Common myeloid progenitor, CD34-positive (primary cell): ENCODE results near the gene GPR17. TPM values are rescaled to one million over a fixed set of nuclear protein-coding genes. Genes with fewer than 3 reads are reported as not detected.

ENCODE experiments used
- CTCF ChIA-PET: fragments of 350-600 bp; sonication (Branson Sonifier 250); formaldehyde crosslinking; loops from one replicate; lab custom pipeline; 2021; ENCODE audit warnings: antibody characterized with exemption; lab: Charles Lee
- POLR2A ChIA-PET: fragments of 350-600 bp; sonication (Branson Sonifier 250); formaldehyde crosslinking; loops from one replicate; lab custom pipeline; 2021; ENCODE audit warnings: antibody characterized with exemption; lab: Charles Lee
- DNase-seq, 3 donors: peaks; one replicate each; pipeline versions ENCODE4 v3.0.0 to v3.0.0-alpha.2; 2013
- H3K27ac ChIP-seq, 2 experiments: 1 replicate in 1 of 2; 2 replicates in 1 of 2; pipeline ENCODE4 v1.7.0; 2013; ENCODE audit warnings: inconsistent platforms in 2 of 2, low read length in 2 of 2, mild to moderate bottlenecking in 2 of 2, low read depth in 1 of 2, moderate library complexity in 1 of 2; ENCODE audit not compliant: severe bottlenecking in 2 of 2, insufficient read depth in 1 of 2, poor library complexity in 1 of 2
- H3K27me3 ChIP-seq, 5 experiments: replicated peaks in 2 of 5; 1 replicate in 3 of 5; 2 replicates in 2 of 5; pipeline versions ENCODE4 v1.6.1 to v1.7.0; 2013; ENCODE audit warnings: low read length in 4 of 5, mild to moderate bottlenecking in 2 of 5, moderate library complexity in 2 of 5, inconsistent platforms in 1 of 5; ENCODE audit not compliant: insufficient read depth in 5 of 5, control insufficient read depth in 4 of 5
- H3K36me3 ChIP-seq, 4 experiments: 1 replicate in 2 of 4; 2 replicates in 2 of 4; pipeline versions ENCODE4 v1.6.1 to v1.7.0; 2013; ENCODE audit warnings: low read length in 3 of 4, control low read depth in 1 of 4, mild to moderate bottlenecking in 1 of 4; ENCODE audit not compliant: control insufficient read depth in 4 of 4, insufficient read depth in 4 of 4
- H3K4me1 ChIP-seq, 4 experiments: 1 replicate in 3 of 4; 2 replicates in 1 of 4; pipeline versions ENCODE4 v1.6.1 to v1.7.1; 2013; ENCODE audit warnings: low read length in 3 of 4, mild to moderate bottlenecking in 3 of 4, control low read depth in 1 of 4, inconsistent platforms in 1 of 4, moderate library complexity in 1 of 4; ENCODE audit not compliant: control insufficient read depth in 4 of 4, insufficient read depth in 4 of 4; ENCODE audit errors: control extremely low read depth in 1 of 4
- H3K4me3 ChIP-seq, 7 experiments: 1 replicate in 4 of 7; 2 replicates in 3 of 7; pipeline versions ENCODE4 v1.5.1 to v1.7.0; 2013; ENCODE audit warnings: mild to moderate bottlenecking in 7 of 7, low read length in 6 of 7, moderate library complexity in 6 of 7, inconsistent platforms in 2 of 7, low read depth in 2 of 7, control low read depth in 1 of 7; ENCODE audit not compliant: insufficient read depth in 4 of 7, control insufficient read depth in 1 of 7; ENCODE audit errors: extremely low read depth in 1 of 7
- H3K9me3 ChIP-seq, 5 experiments: 1 replicate in 4 of 5; 2 replicates in 1 of 5; pipeline versions ENCODE4 v1.6.1 to v1.7.1; 2013; ENCODE audit warnings: low read length in 4 of 5, mild to moderate bottlenecking in 2 of 5, inconsistent platforms in 1 of 5, low read depth in 1 of 5, moderate library complexity in 1 of 5; ENCODE audit not compliant: control insufficient read depth in 4 of 5, insufficient read depth in 2 of 5; ENCODE audit errors: control extremely low read depth in 1 of 5
- WGBS: methylation state at CpG from one replicate; pipeline ENCODE4 v1.1.5; 2013; ENCODE audit not compliant: insufficient coverage; 5-methylcytosine and 5-hydroxymethylcytosine counted together
- polyA plus RNA-seq: library from polyadenylated mRNA; unstranded; fragments of 120-200 nt; gene quantifications from one replicate; pipeline ENCODE4 v1.2.1, GENCODE V29; 2013

The GPR17 gene, protein sequence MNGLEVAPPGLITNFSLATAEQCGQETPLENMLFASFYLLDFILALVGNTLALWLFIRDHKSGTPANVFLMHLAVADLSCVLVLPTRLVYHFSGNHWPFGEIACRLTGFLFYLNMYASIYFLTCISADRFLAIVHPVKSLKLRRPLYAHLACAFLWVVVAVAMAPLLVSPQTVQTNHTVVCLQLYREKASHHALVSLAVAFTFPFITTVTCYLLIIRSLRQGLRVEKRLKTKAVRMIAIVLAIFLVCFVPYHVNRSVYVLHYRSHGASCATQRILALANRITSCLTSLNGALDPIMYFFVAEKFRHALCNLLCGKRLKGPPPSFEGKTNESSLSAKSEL
- not detected for polyA plus RNA-seq

DNA sequence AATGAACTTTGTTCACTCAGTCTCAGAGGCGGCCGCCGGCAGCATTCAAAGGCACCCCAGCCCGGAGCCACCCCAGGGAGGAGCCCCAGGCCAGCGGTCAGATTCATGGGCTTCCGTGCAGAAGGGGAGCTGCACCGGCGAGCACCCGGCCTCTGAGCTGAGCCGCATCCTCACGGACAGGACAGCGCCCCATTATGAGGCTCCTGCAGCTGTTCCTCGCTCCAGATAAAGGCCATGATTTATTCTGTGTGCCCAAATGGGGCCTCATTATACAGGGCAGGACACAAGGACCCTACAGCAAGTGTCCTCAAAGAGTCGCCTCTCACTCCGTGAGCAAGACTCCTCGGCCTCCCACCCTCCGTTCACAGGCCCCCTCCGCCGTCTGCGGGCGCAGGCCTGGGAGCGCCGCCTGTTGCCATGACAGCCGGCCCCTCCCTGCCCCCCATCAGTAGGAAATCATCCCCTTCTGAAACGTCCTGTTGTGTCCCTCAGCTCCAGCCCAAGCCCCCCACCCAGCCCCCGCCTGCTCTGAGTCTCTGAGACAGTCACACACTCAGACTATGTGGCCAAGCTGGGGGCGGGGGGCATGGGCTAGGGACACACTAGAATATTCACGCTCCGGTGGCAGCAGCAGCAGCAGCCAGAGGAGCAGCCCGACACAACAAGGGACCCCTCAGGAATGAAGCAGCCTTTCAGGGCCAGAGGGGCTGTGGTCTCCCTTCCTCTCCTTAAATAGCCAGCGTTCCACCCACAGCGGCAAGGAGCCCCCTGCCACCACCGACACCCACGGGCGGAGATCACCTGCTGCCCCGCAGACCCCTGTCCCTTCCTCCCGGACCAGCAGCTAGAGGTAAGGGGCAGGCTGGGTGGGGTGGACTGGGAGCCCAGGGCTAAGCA, at the start of gene GPR17:
Gene GPR17 (plus strand): TSS at position 759 of the 897 bp plus-strand sequence. CDS start 4,583 bp downstream, outside the sequence.
- Histone ChIP-seq H3K4me1 (peaks cover 0 to 42% (median 34%) of the 10 kb centered on the region in 4 experiments), H3K36me3 (no peaks in the 10 kb centered on the region), H3K27ac (no peak within 1 kb of the TSS), H3K27me3 (no peaks in the 10 kb centered on the region), H3K9me3 (no peaks in the 10 kb centered on the region), H3K4me3 (no peak within 1 kb of the TSS)
- ChIA-PET CTCF (interaction anchor here (1.0 to 1.2 kb wide), 3 partner anchors 14 to 55 kb away, joined by 3 to 4 read pairs (median 3); no protein-coding TSS in a partner anchor), POLR2A (no interaction called here)
- 97% methylated on average over 30 of the region's 37 CpGs for WGBS
- DNase-seq, result no peak

DNA sequence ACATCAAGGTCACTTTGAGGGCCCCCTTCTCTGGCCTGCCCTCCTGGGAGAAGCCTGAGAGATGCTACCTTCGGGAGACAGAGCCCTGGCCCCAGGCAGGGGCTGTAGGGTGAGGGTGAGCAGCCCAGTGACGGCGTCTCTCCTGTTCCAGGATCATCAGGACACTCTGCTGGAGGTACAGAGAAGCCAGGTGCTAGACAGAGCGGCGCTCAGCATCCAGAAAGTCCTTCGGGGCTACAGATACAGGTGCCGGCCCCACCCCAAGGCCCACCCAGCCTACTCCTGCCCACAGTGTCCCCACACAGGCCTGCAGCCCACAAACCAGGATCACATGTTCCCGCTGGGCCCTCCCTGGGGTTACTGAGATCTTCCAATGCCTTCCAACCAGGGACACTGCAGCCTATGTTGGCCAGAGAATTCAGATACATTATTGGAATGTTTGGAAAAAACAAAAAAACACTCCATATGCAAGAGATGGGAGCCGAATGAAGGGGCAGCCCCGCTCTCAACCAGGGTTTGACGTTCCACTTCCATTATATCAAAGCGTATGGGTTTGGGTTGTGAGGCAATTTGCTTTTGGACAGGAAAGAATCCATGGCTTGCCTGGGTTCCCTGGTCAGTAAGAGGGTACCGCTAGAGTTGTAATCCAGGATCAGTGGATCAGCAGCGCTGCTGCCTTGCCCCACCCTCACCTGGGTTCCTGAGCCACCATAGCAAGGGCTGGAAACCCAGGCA, 49.5 kb upstream of the GPR17 start:
- DNase-seq, result no peak
- no peak overlapping the region for H3K4me3 ChIP-seq
- POLR2A ChIA-PET, result no interaction called here
- no peaks in the 10 kb centered on the region for H3K27me3 ChIP-seq
- no peaks in the 10 kb centered on the region for H3K4me1 ChIP-seq
- H3K9me3 ChIP-seq, result no peaks in the 10 kb centered on the region
- WGBS, result 95% methylated on average over 14 of the region's 14 CpGs
- CTCF ChIA-PET, result no interaction called here
- H3K36me3 ChIP-seq, result no peaks in the 10 kb centered on the region
- no peak overlapping the region for H3K27ac ChIP-seq

DNA sequence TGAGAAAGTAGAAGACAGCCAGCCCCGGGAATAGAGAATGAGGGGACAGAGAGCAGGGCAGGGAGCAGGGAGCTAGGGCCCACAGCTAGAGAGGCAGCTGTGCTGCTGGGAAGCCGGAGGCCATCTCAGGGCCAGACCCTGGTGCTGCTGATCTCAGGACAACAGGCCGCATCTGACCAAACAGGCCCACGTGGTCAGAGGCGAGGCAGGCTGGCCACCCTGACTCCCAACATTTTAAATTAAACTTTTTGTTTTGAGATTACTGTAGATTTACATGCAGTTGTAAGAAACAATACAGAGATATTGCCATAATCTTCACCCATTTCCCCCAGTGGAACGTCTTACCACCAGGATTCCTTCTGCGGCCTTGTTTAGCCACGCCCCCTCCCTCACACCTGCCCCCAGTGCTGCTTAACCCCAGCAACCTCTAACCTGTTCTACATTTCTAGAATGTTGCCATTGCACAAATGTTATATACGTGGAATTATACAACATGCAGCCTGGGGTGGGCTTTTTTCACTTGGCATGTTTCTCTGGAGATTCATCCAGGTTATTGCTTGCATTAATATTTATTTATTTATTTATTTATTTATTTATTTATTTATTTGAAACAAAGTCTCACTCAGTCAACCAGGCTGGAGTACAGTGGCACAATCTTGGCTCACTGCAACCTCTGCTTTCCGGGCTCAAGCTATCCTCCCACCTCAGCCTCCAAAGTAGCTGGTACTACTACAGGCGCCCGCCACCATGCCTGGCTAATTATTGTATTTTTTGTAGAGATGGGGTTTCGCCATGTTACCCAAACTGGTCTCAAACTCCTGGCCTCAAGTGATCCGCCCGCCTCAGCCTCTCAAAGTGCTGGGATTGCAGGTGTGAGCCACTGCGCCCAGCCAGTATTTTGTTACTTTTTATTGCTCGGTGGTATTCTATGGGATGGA, 48.6 kb upstream of the GPR17 start:
- H3K4me3 ChIP-seq, result no peak overlapping the region
- CTCF ChIA-PET, result interaction anchor here (1.1 kb wide), 1 partner anchor 21 kb away, joined by 3 read pairs; no protein-coding TSS in a partner anchor

DNA sequence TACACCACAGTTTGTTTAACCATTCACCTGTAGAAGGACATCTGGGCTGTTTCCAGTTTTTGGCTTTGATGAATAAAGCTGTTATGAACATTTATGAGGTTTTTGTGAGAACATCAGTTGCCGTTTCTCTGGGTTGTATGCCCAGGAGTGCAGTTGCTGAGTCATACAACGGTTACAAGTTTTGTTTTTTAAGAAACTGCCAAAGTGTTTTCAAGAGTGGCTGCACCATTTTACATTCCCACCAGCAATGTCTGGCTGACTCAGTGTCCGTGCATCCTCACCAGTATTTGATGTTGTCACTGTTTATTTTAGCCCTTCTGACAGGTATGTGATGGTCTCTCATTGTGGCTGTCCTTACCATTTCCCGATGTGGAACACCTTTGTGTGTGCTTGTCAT, 48.0 kb upstream of the GPR17 start:
- Histone ChIP-seq H3K4me3 (no peak overlapping the region), H3K27me3 (no peaks in the 10 kb centered on the region), H3K27ac (no peak overlapping the region), H3K36me3 (no peaks in the 10 kb centered on the region), H3K9me3 (peaks cover 0 to 5% (median 1%) of the 10 kb centered on the region in 5 experiments), H3K4me1 (no peaks in the 10 kb centered on the region)
- POLR2A ChIA-PET, result interaction anchor here (0.6 kb wide), 1 partner anchor 373 kb away, joined by 4 read pairs; no protein-coding TSS in a partner anchor
- CTCF ChIA-PET, result interaction anchor here (0.6 to 1.1 kb wide), 2 partner anchors 20 to 114 kb away, joined by 3 read pairs; no protein-coding TSS in a partner anchor
- 89% methylated on average over 3 of the region's 4 CpGs for WGBS
- DNase-seq, result no peak

More for the DNA sequence above, 48.6 kb upstream of the GPR17 start:
- WGBS, result over 99% methylated on average over 13 of the region's 17 CpGs
- DNase-seq, result no peak
- Histone ChIP-seq H3K9me3 (peaks cover 0 to under 1% (median 0%) of the 10 kb centered on the region in 5 experiments), H3K36me3 (no peaks in the 10 kb centered on the region), H3K27ac (no peak overlapping the region), H3K4me1 (no peaks in the 10 kb centered on the region), H3K27me3 (no peaks in the 10 kb centered on the region)
- POLR2A ChIA-PET, result interaction anchor here (0.6 kb wide), 1 partner anchor 374 kb away, joined by 4 read pairs; no protein-coding TSS in a partner anchor

DNA sequence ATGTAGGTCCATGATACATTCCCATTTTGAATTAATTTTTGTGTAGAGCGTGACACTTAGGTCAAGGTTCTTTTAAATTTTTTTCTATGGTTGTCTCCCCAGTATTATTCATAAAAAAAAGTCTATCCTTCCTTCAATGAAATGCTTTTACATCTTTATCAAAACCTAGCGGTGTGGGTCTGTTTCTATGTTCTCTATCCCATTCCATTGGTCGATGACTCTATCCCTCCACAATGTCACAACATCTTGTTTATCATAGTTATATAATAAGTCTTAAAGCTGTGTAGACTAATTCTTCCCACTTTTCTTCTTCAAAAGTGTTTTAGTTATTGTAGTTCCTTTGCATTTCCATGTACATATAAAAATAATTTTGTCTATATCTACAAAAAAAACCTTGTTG, 47.2 kb upstream of the GPR17 start:
- H3K4me3 ChIP-seq, result no peak overlapping the region
- no peaks in the 10 kb centered on the region for H3K27me3 ChIP-seq
- ChIA-PET POLR2A (no interaction called here), CTCF (interaction anchor here (1.1 to 1.7 kb wide), 2 partner anchors 8 to 51 kb away, joined by 5 to 6 read pairs; no protein-coding TSS in a partner anchor)
- no CpG with 5 or more reads among the region's 3 CpGs for WGBS
- H3K36me3 ChIP-seq, result no peaks in the 10 kb centered on the region
- H3K27ac ChIP-seq, result no peak overlapping the region
- H3K9me3 ChIP-seq, result peaks cover 0 to 5% (median 3%) of the 10 kb centered on the region in 5 experiments
- DNase-seq, result no peak
- H3K4me1 ChIP-seq, result no peaks in the 10 kb centered on the region

DNA sequence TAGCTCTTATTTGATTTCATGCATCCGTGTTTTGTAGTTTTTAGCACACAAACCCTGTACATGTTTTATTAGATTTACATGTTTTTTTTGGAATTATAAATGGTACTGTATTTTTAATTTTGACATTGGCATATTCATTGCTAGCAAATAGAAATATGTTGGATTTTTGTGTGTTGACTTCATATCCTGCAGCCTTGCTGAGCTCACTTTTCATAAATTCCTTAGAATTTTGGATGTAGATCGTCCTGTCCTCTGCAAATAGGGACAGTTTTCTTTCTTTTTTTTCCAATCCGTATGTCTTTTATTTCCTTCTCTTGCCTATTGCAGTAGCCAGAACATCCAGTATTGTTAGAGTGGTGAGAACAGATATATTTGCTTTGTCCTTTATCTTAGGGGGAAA, 46.7 kb upstream of the GPR17 start:
- POLR2A ChIA-PET, result no interaction called here
- Histone ChIP-seq H3K4me3 (no peak overlapping the region), H3K9me3 (peaks cover 0 to 5% (median 3%) of the 10 kb centered on the region in 5 experiments), H3K36me3 (no peaks in the 10 kb centered on the region), H3K27ac (no peak overlapping the region), H3K4me1 (no peaks in the 10 kb centered on the region), H3K27me3 (no peaks in the 10 kb centered on the region)
- 100% methylated on average over 1 of the region's 3 CpGs for WGBS
- no peak for DNase-seq
- CTCF ChIA-PET, result interaction anchor here (1.1 to 1.7 kb wide), 2 partner anchors 8 to 51 kb away, joined by 5 to 6 read pairs; no protein-coding TSS in a partner anchor
